Esophagus squamous epithelium (tissue), 5 donors: ENCODE data around the gene DNAH3. TPM values are rescaled to one million over a fixed set of nuclear protein-coding genes. Genes with fewer than 3 reads are reported as not detected.

ENCODE experiments used
- DNase-seq: peaks from one replicate; lab custom pipeline; 2025; lab: John Stamatoyannopoulos, UW
- H3K27ac ChIP-seq, 4 donors: fragments of 200-600 bp; sonication (generic); one replicate each; pipeline ENCODE4 v1.5.1; 2016 to 2019; ENCODE audit warnings: mild to moderate bottlenecking in 1 of 4
- H3K27me3 ChIP-seq, 4 donors: fragments of 200-600 bp; sonication (generic); 1 replicate in 3 of 4; 2 replicates in 1 of 4; pipeline versions ENCODE4 v1.5.1 to v1.6.0; 2017 to 2021; ENCODE audit warnings: antibody characterized with exemption in 1 of 4
- H3K36me3 ChIP-seq, 3 donors: fragments of 200-600 bp; sonication (generic); one replicate each; pipeline ENCODE4 v1.5.1; 2016 to 2019
- H3K4me1 ChIP-seq, 3 donors: fragments of 200-600 bp; sonication (generic); one replicate each; pipeline ENCODE4 v1.5.1; 2017 to 2019
- H3K4me3 ChIP-seq, 4 donors: fragments of 200-600 bp; sonication (generic); 1 replicate in 3 of 4; 2 replicates in 1 of 4; pipeline ENCODE4 v1.5.1; 2016 to 2019; ENCODE audit warnings: mild to moderate bottlenecking in 2 of 4, moderate library complexity in 1 of 4
- H3K9me3 ChIP-seq, 3 donors: fragments of 200-600 bp; sonication (generic); one replicate each; pipeline ENCODE4 v1.5.1; 2016 to 2019
- CTCF ChIP-seq, 6 experiments: fragments of 450-650 bp in 4 of 6; fragments of 200-600 bp in 2 of 6; sonication (generic) in 2 of 6; IDR thresholded peaks; one replicate each; pipeline ENCODE4 v1.5.1; 2016 to 2019; ENCODE audit warnings: antibody characterized with exemption in 6 of 6, mild to moderate bottlenecking in 4 of 6, moderate library complexity in 4 of 6
- POLR2A ChIP-seq, 4 donors: fragments of 450-650 bp; IDR thresholded peaks; one replicate each; pipeline ENCODE4 v1.6.1; 2017; ENCODE audit warnings: antibody characterized with exemption in 4 of 4, mild to moderate bottlenecking in 4 of 4, moderate library complexity in 3 of 4
- WGBS, 2 donors: methylation state at CpG; one replicate each; pipeline ENCODE4 v1.1.5; 2018; 5-methylcytosine and 5-hydroxymethylcytosine counted together
- intact Hi-C: fragments of 100-400 bp; cut with DNase I; formaldehyde crosslinking; loops from one replicate; pipeline ENCODE4 v1.15.0; 2022
- total RNA-seq, 4 donors: library from RNA; depleted of rRNA; stranded (reverse); fragments of >200 nt; gene quantifications; one replicate each; pipeline ENCODE4 v1.1.0, GENCODE V29; 2016
- donor health status: DM: yes; HTN: yes; CAD: no.

Gene DNAH3
- total RNA-seq, 4 donors from 2014 or later: 0.57 TPM; not detected in 2

- WGBS, 2 donors: 59 to 91% methylated on average over 1 of the region's 1 CpG
- peaks cover 7 to 70% (median 27%) of the 10 kb centered on the region in 3 donors for H3K4me1 ChIP-seq
- H3K9me3 ChIP-seq: no peaks in the 10 kb centered on the region
- no peak for TF ChIP-seq CTCF (IDR thresholded peaks at IDR 0.05)
- no peak for TF ChIP-seq POLR2A (IDR thresholded peaks at IDR 0.05)
- intact Hi-C loops: no loop called here
- H3K27ac ChIP-seq: peak overlapping the region in 3 of 4 donors; percentile 41 to 51 (median 48)
- no peaks in the 10 kb centered on the region for H3K36me3 ChIP-seq
- no peak for DNase-seq
- H3K27me3 ChIP-seq: no peaks in the 10 kb centered on the region
- H3K4me3 ChIP-seq: no peak overlapping the region
These were observed 266.4 kb downstream of the DNAH3 start for GRCh38 chr16:20884240-20884556.

GRCh38 chr16:20883554-20884239, 266.9 kb downstream of the DNAH3 start:
- Histone ChIP-seq H3K4me3 (no peak overlapping the region), H3K27ac (peak overlapping the region in 3 of 4 donors; percentile 41 to 51 (median 48)), H3K36me3 (no peaks in the 10 kb centered on the region), H3K27me3 (no peaks in the 10 kb centered on the region), H3K4me1 (peaks cover 7 to 75% (median 32%) of the 10 kb centered on the region in 3 donors), H3K9me3 (no peaks in the 10 kb centered on the region)
- TF ChIP-seq CTCF (IDR thresholded peaks at IDR 0.05): no peak
- TF ChIP-seq POLR2A (IDR thresholded peaks at IDR 0.05): no peak
- DNase-seq: no peak
- 64 to 69% methylated on average over 5 of the region's 5 CpGs for WGBS, 2 donors
- intact Hi-C loops: no loop called here

Other genes with a start within 250 kb of the DNAH3 start
- 100 to 1,000 TPM in 3 of 4 donors, 10 to 100 TPM in 1; 46.3 to 137 (median 111) TPM for gene LDAF1, start 7.8 kb upstream of the DNAH3 start, total RNA-seq
- not detected for gene ZP2, start 60.7 kb upstream of the DNAH3 start, total RNA-seq
- gene ANKS4B, start 82.9 kb upstream of the DNAH3 start, total RNA-seq: not detected
- 10 to 100 TPM in 1 of 4 donors, 1 to 10 TPM in 3; 2.0 to 13.9 (median 5.8) TPM for gene CRYM, start 127.4 kb upstream of the DNAH3 start, total RNA-seq